Measurements from ENCODE around the gene CHCHD10. TPM values are rescaled to one million over a fixed set of nuclear protein-coding genes. Genes with fewer than 3 reads are reported as not detected.

CHCHD10 gene
- total and polyA plus RNA-seq, 2 of the 8 experiments (the other 6 are each of a cell fraction or from before 2014, with no cell fraction given) = 58.3 to 94.5 TPM

- TF ChIP-seq CHD7 (IDR thresholded peaks at IDR 0.05; ENCODE audit: insufficient replicate concordance, low read length) (no peak), POLR2AphosphoS5 (IDR thresholded peaks at IDR 0.05; ENCODE audit: low read depth, low read length) (no peak), HDAC2 (IDR thresholded peaks at IDR 0.05; ENCODE audit: borderline replicate concordance in 1 of 2, low read depth in 2 of 2, low read length in 2 of 2) (no peak), USF2 (IDR thresholded peaks at IDR 0.05; ENCODE audit: low read length) (no peak), FOSL1 (IDR thresholded peaks at IDR 0.05; ENCODE audit: insufficient read depth, low read depth, low read length) (no peak), EGR1 (IDR thresholded peaks at IDR 0.05; ENCODE audit: borderline replicate concordance, low read depth, low read length) (no peak), MAX (IDR thresholded peaks at IDR 0.05) (no peak)
Measured at GRCh38 chr22:23784215-23784732, 16.5 kb upstream of the CHCHD10 start (continued).
